GM21360 (cell line): Measurements from ENCODE around the gene FNDC11.
"Not testable (repeated sequence)": the region's sequence is repeated elsewhere in the genome, so short reads cannot be mapped to it uniquely, and the experiment has no call there.

Experiments
- ATAC-seq: cut with Tn5 transposase; IDR thresholded peaks from one replicate; pipeline ENCODE4 v1.9.1; 2021; ENCODE audit warnings: mild to moderate bottlenecking, moderate library complexity; ENCODE audit not compliant: unreplicated experiment

The FNDC11 gene

DNA sequence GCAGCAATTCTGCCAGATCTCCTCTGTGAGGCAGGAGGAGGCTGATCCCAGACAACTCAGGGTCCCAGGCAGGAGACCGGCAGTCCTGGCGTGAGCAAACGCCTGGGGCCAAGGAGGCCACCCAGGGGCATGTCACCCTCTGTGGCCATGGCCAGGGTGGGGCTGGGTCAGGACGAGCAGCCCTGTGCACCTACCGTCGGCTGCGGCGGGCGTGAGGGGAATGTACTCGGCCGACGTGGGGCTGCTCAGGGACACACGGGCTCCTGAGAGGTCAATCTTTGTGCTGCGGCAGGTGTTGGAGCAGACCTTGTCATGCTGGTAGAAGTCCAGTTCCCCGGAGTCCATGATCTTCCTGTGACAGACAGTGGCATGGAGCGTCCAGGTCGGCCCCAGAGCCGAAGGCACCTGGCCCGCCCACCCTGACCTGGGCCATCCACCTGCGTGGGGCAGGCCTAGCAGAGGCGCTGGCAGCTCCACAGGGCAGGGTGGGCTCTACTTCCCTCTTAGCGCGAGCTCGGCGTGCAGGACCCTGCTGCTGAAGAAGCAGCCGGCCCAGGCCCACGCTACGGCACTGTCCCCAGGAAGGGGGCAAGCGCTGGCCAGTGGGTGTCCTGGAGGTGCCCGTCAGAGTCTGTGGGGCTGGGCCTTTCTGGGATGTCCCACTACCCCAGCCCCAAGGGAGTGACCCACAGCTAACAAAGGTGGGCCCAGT is 41.6 kb downstream of the FNDC11 start:
- no peak for ATAC-seq

DNA sequence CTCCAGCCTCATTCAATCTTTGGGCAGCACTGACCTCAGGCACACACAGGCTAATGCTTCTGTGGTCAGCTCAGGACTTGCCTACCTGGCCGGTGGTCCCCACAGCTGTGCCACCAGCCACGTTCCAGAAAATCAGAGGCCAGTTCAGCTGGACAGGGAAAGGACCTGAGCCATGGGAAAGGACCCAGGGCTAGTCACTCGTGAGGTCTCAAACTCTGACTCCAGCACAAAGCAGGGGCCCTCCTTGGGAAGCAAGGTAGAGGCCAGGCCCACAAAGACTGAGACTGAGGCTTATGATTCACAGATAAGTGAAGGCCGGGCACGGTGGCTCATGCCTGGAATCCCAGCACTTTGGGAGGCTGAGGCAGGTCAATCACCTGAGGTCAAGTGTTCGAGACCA is 42.5 kb downstream of the FNDC11 start:
- no peak for ATAC-seq

DNA sequence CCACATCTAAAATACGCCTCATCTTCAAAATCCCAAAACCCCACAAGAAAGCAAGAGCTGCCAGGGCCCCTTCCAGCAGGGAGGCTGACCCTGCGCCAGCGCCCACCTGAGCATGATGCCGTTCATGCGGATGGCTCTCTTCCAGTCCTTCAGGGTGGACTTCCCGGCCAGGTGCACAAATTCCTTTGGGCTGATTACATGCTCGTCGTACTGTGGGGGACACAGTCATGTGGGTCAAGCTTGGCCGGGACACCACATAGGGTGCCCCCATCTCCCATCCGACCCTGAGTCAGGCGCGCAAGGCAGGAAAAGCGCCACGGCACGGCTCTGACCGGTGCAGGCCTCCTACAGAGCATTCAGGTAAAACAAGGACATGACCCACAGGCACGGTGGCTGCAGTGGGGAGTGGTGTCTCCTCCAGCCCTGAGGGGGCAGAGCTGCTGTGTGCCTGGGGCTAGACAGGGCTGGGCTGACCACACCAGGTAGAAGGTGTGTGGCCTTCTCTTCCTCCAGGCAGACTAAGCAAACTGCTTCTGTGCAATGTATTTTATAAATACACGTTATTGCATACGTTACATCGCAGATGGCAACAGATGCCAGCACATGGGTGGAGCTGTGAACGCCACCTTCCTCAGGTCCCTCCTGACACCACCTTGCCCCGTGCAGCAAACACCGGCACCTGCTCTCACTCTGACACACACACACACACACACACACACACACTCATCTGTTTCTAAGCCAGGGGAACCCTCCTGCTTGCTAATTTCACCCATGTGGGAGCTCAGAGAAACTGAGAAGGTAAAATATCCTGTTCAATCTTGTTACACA is 43.9 kb downstream of the FNDC11 start:
- no peak for ATAC-seq

GRCh38 chr20:63598479-63599395 is 44.8 kb downstream of the FNDC11 start:
- no peak for ATAC-seq

- no peak for ATAC-seq
Measured at GRCh38 chr20:63599396-63600050, 45.6 kb downstream of the FNDC11 start.

GRCh38 chr20:63601679-63602078 is 47.7 kb downstream of the FNDC11 start:
- not testable (repeated sequence) for ATAC-seq

GRCh38 chr20:63602321-63602720 is 48.4 kb downstream of the FNDC11 start:
- ATAC-seq, result no peak
